Activated CD8-positive, alpha-beta memory T cell treated with anti-CD3 and anti-CD28 coated beads for 1 hour (primary cell): ENCODE measurements around the gene FAM234A.
"Not testable (repeated sequence)": the region's sequence is repeated elsewhere in the genome, so short reads cannot be mapped to it uniquely, and the experiment has no call there.

Experiments
- DNase-seq, 2 donors: peaks; one replicate each; pipeline ENCODE4 v3.0.0-alpha.2; 2020; ENCODE audit warnings: low read depth in 1 of 2; ENCODE audit errors: extremely low read depth in 1 of 2

FAM234A gene

GRCh38 chr16:263944-264343 is 29.3 kb downstream of the FAM234A start:
- DNase-seq: no peak

- DNase-seq: no peak
These were observed 29.9 kb downstream of the FAM234A start for GRCh38 chr16:264440-264951.

GRCh38 chr16:265002-265529 is 30.4 kb downstream of the FAM234A start:
- no peak for DNase-seq

- no peak for DNase-seq
These were observed 31.1 kb downstream of the FAM234A start for GRCh38 chr16:265711-266110.

GRCh38 chr16:266258-267164 is 31.9 kb downstream of the FAM234A start:
- DNase-seq: no peak

GRCh38 chr16:267562-267961 is 32.9 kb downstream of the FAM234A start:
- not testable (repeated sequence) for DNase-seq

GRCh38 chr16:268141-269053 is 33.8 kb downstream of the FAM234A start:
- DNase-seq: no peak

GRCh38 chr16:269061-269796 is 34.6 kb downstream of the FAM234A start:
- no peak for DNase-seq

GRCh38 chr16:270381-271255 is 36.0 kb downstream of the FAM234A start:
- no peak for DNase-seq

- DNase-seq: no peak
These were observed 38.3 kb downstream of the FAM234A start for GRCh38 chr16:272633-273546.

GRCh38 chr16:273547-274421 is 39.2 kb downstream of the FAM234A start:
- DNase-seq: no peak

- no peak for DNase-seq
These were observed 40.5 kb downstream of the FAM234A start for GRCh38 chr16:275041-275641.

- DNase-seq: no peak
These were observed 41.2 kb downstream of the FAM234A start, which contains the start of gene RGS11 for GRCh38 chr16:275786-276232. TSS of gene RGS11 (minus strand) at chr16:275944. CDS start at chr16:275911, 33 bp downstream.

- DNase-seq: no peak
These were observed 41.9 kb downstream of the FAM234A start for GRCh38 chr16:276426-277077.

GRCh38 chr16:278863-279366 is 44.3 kb downstream of the FAM234A start:
- no peak for DNase-seq

GRCh38 chr16:279531-279930 is 44.9 kb downstream of the FAM234A start:
- no peak for DNase-seq
